H7 (cell line): ENCODE measurements around the gene MRPL49. TPM values are rescaled to one million over a fixed set of nuclear protein-coding genes. Genes with fewer than 3 reads are reported as not detected.
"Not testable (repeated sequence)": the region's sequence is repeated elsewhere in the genome, so short reads cannot be mapped to it uniquely, and the experiment has no call there.

Source experiments
- DNase-seq: peaks from one replicate; pipeline ENCODE4 v3.0.0; 2012
- H3K27me3 ChIP-seq: 2 replicates; pipeline ENCODE4 v1.6.0; 2011; ENCODE audit warnings: mild to moderate bottlenecking, low read length; ENCODE audit not compliant: control insufficient read depth, insufficient read depth
- H3K36me3 ChIP-seq: replicated peaks from 2 replicates; pipeline ENCODE4 v1.5.1; 2011; ENCODE audit warnings: low read length; ENCODE audit not compliant: control insufficient read depth, insufficient read depth
- H3K4me3 ChIP-seq: 2 replicates; pipeline ENCODE4 v1.5.1; 2011; ENCODE audit warnings: low read depth, mild to moderate bottlenecking, control low read depth, low read length, moderate library complexity; ENCODE audit not compliant: insufficient read depth
- total RNA-seq: library from RNA; depleted of rRNA; stranded (reverse); fragments of >200 nt; shearing (Covaris generic); gene quantifications from 2 replicates; pipeline ENCODE4 v1.2.3, GENCODE V29; 2014; rRNA removed

MRPL49 gene
- total RNA-seq, 1 experiment from 2014 or later: 89.9 TPM

GRCh38 chr11:65172600-65172999 lies 50.5 kb downstream of the MRPL49 start:
- peak; percentile 56 for DNase-seq
- no peaks in the 10 kb centered on the region for H3K36me3 ChIP-seq
- no peaks in the 10 kb centered on the region for H3K27me3 ChIP-seq
- H3K4me3 ChIP-seq: no peak overlapping the region

- DNase-seq: not testable (repeated sequence)
Observed at GRCh38 chr11:65174571-65175010, 52.5 kb downstream of the MRPL49 start.

More at GRCh38 chr11:65174571-65175010, 52.5 kb downstream of the MRPL49 start:
- H3K36me3 ChIP-seq, H3K4me3 ChIP-seq, H3K27me3 ChIP-seq: not testable (repeated sequence)

Other genes starting within 250 kb of the MRPL49 start
- gene EHD1, start 243.7 kb upstream of the MRPL49 start, total RNA-seq: 23.7 and 30.2 TPM in 2 replicates
- 19.3 and 22.5 TPM in 2 replicates for gene ATG2A, start 205.1 kb upstream of the MRPL49 start, total RNA-seq
- gene PPP2R5B, start 197.6 kb upstream of the MRPL49 start, total RNA-seq: 5.0 and 6.0 TPM in 2 replicates
- gene GPHA2, start 186.4 kb upstream of the MRPL49 start, total RNA-seq: 2.4 TPM in 1 of 2 replicates, not detected in the other
- gene MAJIN, start 150.2 kb upstream of the MRPL49 start, total RNA-seq: 0.97 and 1.1 TPM in 2 replicates
- gene BATF2, start 125.3 kb upstream of the MRPL49 start, total RNA-seq: 0.55 TPM in 1 of 2 replicates, not detected in the other
- gene ARL2, start 108.2 kb upstream of the MRPL49 start, total RNA-seq: 219 and 221 TPM in 2 replicates
- 11.8 and 12.7 TPM in 2 replicates for gene SNX15, start 94.9 kb upstream of the MRPL49 start, total RNA-seq
- 15.4 TPM in 2 replicates for gene SAC3D1, start 81.1 kb upstream of the MRPL49 start, total RNA-seq
- 1.4 and 2.4 TPM in 2 replicates for gene NAALADL1, start 63.8 kb upstream of the MRPL49 start, total RNA-seq
- 83.8 and 88.7 TPM in 2 replicates for gene CDCA5, start 38.3 kb upstream of the MRPL49 start, total RNA-seq
- gene ZFPL1, start 38.1 kb upstream of the MRPL49 start, total RNA-seq: 53.8 and 55.3 TPM in 2 replicates
- 162 and 186 TPM in 2 replicates for gene VPS51, start 26.1 kb upstream of the MRPL49 start, total RNA-seq
- 31.9 and 45.2 TPM in 2 replicates for gene TM7SF2, start 10.4 kb upstream of the MRPL49 start, total RNA-seq
- 14.1 and 22.5 TPM in 2 replicates for gene ZNHIT2, start 4.6 kb upstream of the MRPL49 start, total RNA-seq
- gene FAU, start 187 bp upstream of the MRPL49 start, total RNA-seq: 779 and 1,014 TPM in 2 replicates
- gene SYVN1, start 12.2 kb downstream of the MRPL49 start, total RNA-seq: 11.5 and 21.9 TPM in 2 replicates
- gene SPDYC, start 47.9 kb downstream of the MRPL49 start, total RNA-seq: 2.0 and 2.3 TPM in 2 replicates
- 160 and 165 TPM in 2 replicates for gene CAPN1, start 59.6 kb downstream of the MRPL49 start, total RNA-seq
- 27.6 and 35.2 TPM in 2 replicates for gene POLA2, start 139.6 kb downstream of the MRPL49 start, total RNA-seq
- 0.97 and 1.2 TPM in 2 replicates for gene CDC42EP2, start 192.5 kb downstream of the MRPL49 start, total RNA-seq
- 65.2 and 69.2 TPM in 2 replicates for gene DPF2, start 211.5 kb downstream of the MRPL49 start, total RNA-seq
- 0.35 and 0.70 TPM in 2 replicates for gene TIGD3, start 232.4 kb downstream of the MRPL49 start, total RNA-seq